ENCODE data around the gene RAB43. TPM values are rescaled to one million over a fixed set of nuclear protein-coding genes. Genes with fewer than 3 reads are reported as not detected.

The RAB43 gene
- total RNA-seq, 6 experiments from 2014 or later, result 17.1 to 28.0 (median 22.0) TPM

DNA sequence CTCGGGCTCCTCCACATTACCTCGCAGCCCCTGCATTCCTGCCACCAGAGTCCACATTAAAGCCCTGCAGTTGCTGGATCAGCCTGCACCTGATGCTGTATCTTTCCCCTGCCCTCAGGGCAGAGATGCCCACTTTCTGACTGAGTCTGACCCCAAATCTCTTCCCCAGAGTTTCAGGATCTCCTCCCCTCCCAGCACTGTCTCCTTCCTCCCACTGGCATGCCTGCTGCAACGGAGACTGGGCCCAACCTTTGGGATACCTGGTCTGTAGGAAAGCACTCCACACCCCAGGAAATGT lies 81.6 kb downstream of the RAB43 start:
- Mint-ChIP-seq H3K27ac (no peak overlapping the region), H3K4me1 (ENCODE audit: low read depth) (no peaks in the 10 kb centered on the region)
- no peak for DNase-seq

DNA sequence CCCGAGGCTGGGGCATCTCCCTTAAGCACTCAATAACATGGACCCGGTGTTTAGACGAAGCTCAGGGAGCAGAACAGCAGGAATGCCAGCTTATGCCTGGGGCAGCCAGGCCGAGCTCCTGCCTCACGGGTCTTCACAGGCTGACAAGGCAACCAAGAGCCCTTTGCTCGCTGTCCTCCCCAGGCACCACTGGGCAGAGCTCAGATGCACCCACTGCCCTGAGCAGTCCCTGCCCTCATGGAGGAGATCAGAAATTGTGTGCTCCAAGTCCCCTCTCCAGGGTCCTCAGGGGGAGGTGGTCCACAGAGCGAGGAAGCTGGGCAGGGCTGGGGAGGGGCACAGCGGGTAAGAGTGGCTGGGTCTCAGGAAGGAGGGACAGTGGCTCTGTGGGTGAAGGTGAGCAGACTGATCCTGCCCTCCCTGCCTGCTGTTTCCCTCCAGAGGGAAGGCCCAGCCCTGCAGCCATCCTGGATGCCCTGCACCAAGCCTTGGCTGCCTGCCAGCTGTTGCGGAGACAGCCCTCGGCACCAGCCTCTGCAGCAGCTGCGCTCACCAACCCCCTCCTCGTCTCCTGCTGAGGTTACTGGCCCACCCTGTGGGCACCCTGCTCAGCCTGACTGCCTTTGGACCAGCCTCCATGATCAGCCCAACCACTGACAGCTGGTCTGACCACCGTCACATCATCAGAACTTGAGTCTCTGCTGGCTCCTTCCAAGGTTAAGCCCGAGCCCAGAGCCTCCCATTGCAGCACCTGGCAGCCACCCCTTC lies 82.1 kb downstream of the RAB43 start:
- Mint-ChIP-seq H3K27me3 (ENCODE audit: insufficient read depth) (peaks cover 40% of the 10 kb centered on the region), H3K27ac (no peak overlapping the region), H3K36me3 (ENCODE audit: low read depth) (peaks cover 4% of the 10 kb centered on the region; the same call in 1 of the 2 replicates), H3K4me1 (ENCODE audit: low read depth) (no peaks in the 10 kb centered on the region), H3K4me3 (no peak overlapping the region), H3K9me3 (peaks cover 7% of the 10 kb centered on the region)
- TF ChIP-seq, protein P1, sequence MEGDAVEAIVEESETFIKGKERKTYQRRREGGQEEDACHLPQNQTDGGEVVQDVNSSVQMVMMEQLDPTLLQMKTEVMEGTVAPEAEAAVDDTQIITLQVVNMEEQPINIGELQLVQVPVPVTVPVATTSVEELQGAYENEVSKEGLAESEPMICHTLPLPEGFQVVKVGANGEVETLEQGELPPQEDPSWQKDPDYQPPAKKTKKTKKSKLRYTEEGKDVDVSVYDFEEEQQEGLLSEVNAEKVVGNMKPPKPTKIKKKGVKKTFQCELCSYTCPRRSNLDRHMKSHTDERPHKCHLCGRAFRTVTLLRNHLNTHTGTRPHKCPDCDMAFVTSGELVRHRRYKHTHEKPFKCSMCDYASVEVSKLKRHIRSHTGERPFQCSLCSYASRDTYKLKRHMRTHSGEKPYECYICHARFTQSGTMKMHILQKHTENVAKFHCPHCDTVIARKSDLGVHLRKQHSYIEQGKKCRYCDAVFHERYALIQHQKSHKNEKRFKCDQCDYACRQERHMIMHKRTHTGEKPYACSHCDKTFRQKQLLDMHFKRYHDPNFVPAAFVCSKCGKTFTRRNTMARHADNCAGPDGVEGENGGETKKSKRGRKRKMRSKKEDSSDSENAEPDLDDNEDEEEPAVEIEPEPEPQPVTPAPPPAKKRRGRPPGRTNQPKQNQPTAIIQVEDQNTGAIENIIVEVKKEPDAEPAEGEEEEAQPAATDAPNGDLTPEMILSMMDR (IDR thresholded peaks at IDR 0.05), result no peak
- DNase-seq, result no peak

More for the DNA sequence above, 81.6 kb downstream of the RAB43 start:
- TF ChIP-seq, protein P1 (IDR thresholded peaks at IDR 0.05), result 0 out of 2 replicates have a peak, but pooled peaks have one; percentile 9
- Mint-ChIP-seq H3K27me3 (ENCODE audit: insufficient read depth) (peaks cover 45% of the 10 kb centered on the region), H3K36me3 (ENCODE audit: low read depth) (peaks cover 9% of the 10 kb centered on the region; the same call in 1 of the 2 replicates), H3K4me3 (no peak overlapping the region), H3K9me3 (peaks cover 7% of the 10 kb centered on the region)

DNA sequence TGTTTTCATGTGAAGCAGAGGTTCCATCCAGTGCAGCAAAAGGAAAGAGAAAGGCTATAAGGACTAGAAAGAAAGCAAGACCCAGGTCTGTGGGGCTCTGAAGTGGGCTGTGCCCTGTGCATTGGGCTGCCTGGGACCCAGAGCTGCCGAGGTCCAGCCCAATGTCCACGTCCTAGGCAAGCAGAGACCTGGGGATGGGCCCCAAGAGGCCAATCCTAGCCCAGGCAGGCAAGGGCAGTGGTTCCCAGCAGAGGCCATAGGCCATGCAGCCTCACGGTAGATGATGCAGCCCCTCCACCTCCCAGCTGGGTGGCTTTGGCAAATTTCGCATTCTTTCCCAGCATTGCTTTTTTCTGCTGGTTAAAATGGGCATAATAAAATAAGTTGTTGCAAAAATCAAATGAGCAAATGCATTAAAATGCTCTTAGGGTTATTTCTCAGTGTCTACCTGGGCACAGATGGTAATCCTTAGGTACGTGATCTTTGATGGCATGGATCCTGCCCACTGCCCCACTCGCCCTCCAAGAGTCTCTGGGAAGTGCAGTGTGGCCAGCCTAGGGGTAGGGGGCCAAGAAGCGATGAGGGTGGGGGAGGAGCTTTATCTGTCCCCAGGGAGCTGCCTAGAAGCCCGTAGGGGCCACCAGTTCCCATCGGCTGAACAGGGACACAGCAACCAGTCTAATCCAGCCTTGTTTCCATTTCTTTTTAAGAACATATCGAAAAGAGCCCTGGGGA lies 83.3 kb downstream of the RAB43 start:
- Mint-ChIP-seq H3K27ac (no peak overlapping the region), H3K27me3 (ENCODE audit: insufficient read depth) (peaks cover 34% of the 10 kb centered on the region), H3K4me3 (no peak overlapping the region), H3K9me3 (no peaks in the 10 kb centered on the region), H3K36me3 (ENCODE audit: low read depth) (no peaks in the 10 kb centered on the region), H3K4me1 (ENCODE audit: low read depth) (no peaks in the 10 kb centered on the region)
- DNase-seq, result no peak
- TF ChIP-seq, protein P1 (IDR thresholded peaks at IDR 0.05), result no peak

Other genes starting within 250 kb of the RAB43 start
- 10 to 100 TPM; 37.5 to 47.1 (median 45.1) TPM for gene ACAD9, start 242.2 kb downstream of the RAB43 start, total RNA-seq (2021; fragmentation: NEBNext Ultra II Directional; extraction: Animal tissue kit (Norgen Biotek cat#: 25700))
- gene CFAP92, start 127.7 kb downstream of the RAB43 start, total RNA-seq (2021; fragmentation: NEBNext Ultra II Directional; extraction: Animal tissue kit (Norgen Biotek cat#: 25700)), result not detected
- not detected for gene EFCC1, start 120.5 kb downstream of the RAB43 start, total RNA-seq (2021; fragmentation: NEBNext Ultra II Directional; extraction: Animal tissue kit (Norgen Biotek cat#: 25700))
- not detected for gene GP9, start 61.0 kb downstream of the RAB43 start, total RNA-seq (2021; fragmentation: NEBNext Ultra II Directional; extraction: Animal tissue kit (Norgen Biotek cat#: 25700))
- 10 to 100 TPM; 34.6 to 50.6 (median 42.2) TPM for gene ISY1, start 39.3 kb upstream of the RAB43 start, total RNA-seq (2021; fragmentation: NEBNext Ultra II Directional; extraction: Animal tissue kit (Norgen Biotek cat#: 25700))
- gene CNBP, start 62.1 kb upstream of the RAB43 start, total RNA-seq (2021; fragmentation: NEBNext Ultra II Directional; extraction: Animal tissue kit (Norgen Biotek cat#: 25700)), result 100 to 1,000 TPM; 229 to 242 (median 240) TPM
- gene COPG1, start 127.8 kb upstream of the RAB43 start, total RNA-seq (2021; fragmentation: NEBNext Ultra II Directional; extraction: Animal tissue kit (Norgen Biotek cat#: 25700)), result 100 to 1,000 TPM; 316 to 393 (median 342) TPM
- 10 to 100 TPM; 28.3 to 33.9 (median 31.4) TPM for gene HMCES, start 157.1 kb upstream of the RAB43 start, total RNA-seq (2021; fragmentation: NEBNext Ultra II Directional; extraction: Animal tissue kit (Norgen Biotek cat#: 25700))